ENCODE results near the gene ANXA8.
"Not testable (repeated sequence)": the region's sequence is repeated elsewhere in the genome, so short reads cannot be mapped to it uniquely, and the experiment has no call there.

The ANXA8 gene

GRCh38 chr10:47462577-47463358 is 21.1 kb downstream of the ANXA8 start:
- not testable (repeated sequence) for DNase-seq

GRCh38 chr10:47461261-47461687 is 22.6 kb downstream of the ANXA8 start:
- DNase-seq, result not testable (repeated sequence)

GRCh38 chr10:47458466-47459154 is 25.3 kb downstream of the ANXA8 start:
- no peak for DNase-seq

- no peak for DNase-seq
Measured at GRCh38 chr10:47457826-47458225, 26.1 kb downstream of the ANXA8 start.

GRCh38 chr10:47457528-47457820 is 26.4 kb downstream of the ANXA8 start:
- no peak for DNase-seq

GRCh38 chr10:47456794-47457527 is 27.0 kb downstream of the ANXA8 start:
- no peak for DNase-seq

- DNase-seq, result no peak
Measured at GRCh38 chr10:47456079-47456785, 27.7 kb downstream of the ANXA8 start.

- DNase-seq, result not testable (repeated sequence)
Measured at GRCh38 chr10:47455350-47456078, 28.4 kb downstream of the ANXA8 start.

GRCh38 chr10:47454780-47455058 is 29.2 kb downstream of the ANXA8 start:
- no peak for DNase-seq

GRCh38 chr10:47454008-47454779 is 29.7 kb downstream of the ANXA8 start:
- DNase-seq, result no peak

GRCh38 chr10:47453141-47454007 is 30.5 kb downstream of the ANXA8 start:
- no peak for DNase-seq

GRCh38 chr10:47452495-47453140 is 31.3 kb downstream of the ANXA8 start:
- no peak for DNase-seq

GRCh38 chr10:47451998-47452494 is 31.9 kb downstream of the ANXA8 start:
- no peak for DNase-seq

GRCh38 chr10:47451273-47451997 is 32.5 kb downstream of the ANXA8 start:
- no peak for DNase-seq

GRCh38 chr10:47450442-47450841 is 33.5 kb downstream of the ANXA8 start:
- no peak for DNase-seq

- DNase-seq, result no peak
Measured at GRCh38 chr10:47449979-47450378, 33.9 kb downstream of the ANXA8 start.

GRCh38 chr10:47449102-47449978 is 34.6 kb downstream of the ANXA8 start:
- DNase-seq, result no peak

GRCh38 chr10:47447705-47448104 is 36.2 kb downstream of the ANXA8 start:
- DNase-seq, result no peak

Measured in activated gamma-delta T cell (primary cell).